Mesothelial cell of epicardium (in vitro differentiated cells): ENCODE results near the gene KRT12. TPM values are rescaled to one million over a fixed set of nuclear protein-coding genes. Genes with fewer than 3 reads are reported as not detected.

Experiments used
- DNase-seq, 2 experiments: peaks; one replicate each; pipeline ENCODE4 v3.0.0; 2021; ENCODE audit warnings: low spot score in 2 of 2; ENCODE audit not compliant: unreplicated experiment in 2 of 2
- H3K27ac Mint-ChIP-seq: 2 replicates; pipeline ENCODE4 v1.8.0; 2021; ENCODE audit warnings: mixed read lengths
- H3K27me3 Mint-ChIP-seq: 2 replicates; pipeline ENCODE4 v1.8.0; 2021; ENCODE audit warnings: low read depth, mixed read lengths
- H3K36me3 Mint-ChIP-seq: 2 replicates; pipeline ENCODE4 v1.8.0; 2021; ENCODE audit warnings: mixed read lengths
- H3K4me1 Mint-ChIP-seq: 2 replicates; pipeline ENCODE4 v1.8.0; 2021; ENCODE audit warnings: mixed read lengths
- H3K4me3 Mint-ChIP-seq: 2 replicates; pipeline ENCODE4 v1.8.0; 2021; ENCODE audit warnings: mild to moderate bottlenecking, moderate library complexity, mixed read lengths
- H3K9me3 Mint-ChIP-seq: 2 replicates; pipeline ENCODE4 v1.8.0; 2021; ENCODE audit warnings: mixed read lengths
- total RNA-seq: library from RNA; stranded (reverse); gene quantifications from 3 replicates; pipeline ENCODE4 v1.2.1, GENCODE V29; 2021
- TF ChIP-seq, protein P1 (sequence below): fragments of 200-600 bp; sonication (generic); IDR thresholded peaks from one replicate; pipeline ENCODE4 v1.5.0; 2021; ENCODE audit warnings: antibody characterized with exemption; ENCODE audit not compliant: unreplicated experiment

Gene KRT12
- total RNA-seq, 1 donor from 2014 or later: not detected

DNA sequence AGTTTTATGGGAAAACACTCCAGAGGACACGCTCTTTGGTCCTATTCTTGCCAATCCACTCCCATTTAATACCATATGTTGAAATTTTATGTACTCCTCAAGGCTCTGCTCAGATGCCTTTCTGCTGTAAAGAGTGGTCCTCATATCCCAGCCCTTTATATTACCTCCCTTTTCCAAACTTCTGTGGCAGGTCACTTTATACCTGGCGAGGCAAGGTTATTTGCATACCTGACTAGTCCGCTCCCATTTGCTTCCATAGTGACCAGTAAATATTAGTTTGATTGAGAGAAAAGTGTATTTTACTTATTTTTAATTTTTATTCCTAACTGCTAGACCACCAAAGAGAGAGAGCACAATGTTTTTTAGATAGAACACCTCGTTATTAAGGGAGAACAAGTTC is 17.3 kb downstream of the KRT12 start:
- Mint-ChIP-seq H3K4me1 (peaks cover 11% of the 10 kb centered on the region), H3K36me3 (no peaks in the 10 kb centered on the region), H3K27me3 (peaks cover 13% of the 10 kb centered on the region), H3K27ac (no peak overlapping the region), H3K9me3 (no peaks in the 10 kb centered on the region), H3K4me3 (no peak overlapping the region)
- DNase-seq: no peak
- TF ChIP-seq, protein P1, sequence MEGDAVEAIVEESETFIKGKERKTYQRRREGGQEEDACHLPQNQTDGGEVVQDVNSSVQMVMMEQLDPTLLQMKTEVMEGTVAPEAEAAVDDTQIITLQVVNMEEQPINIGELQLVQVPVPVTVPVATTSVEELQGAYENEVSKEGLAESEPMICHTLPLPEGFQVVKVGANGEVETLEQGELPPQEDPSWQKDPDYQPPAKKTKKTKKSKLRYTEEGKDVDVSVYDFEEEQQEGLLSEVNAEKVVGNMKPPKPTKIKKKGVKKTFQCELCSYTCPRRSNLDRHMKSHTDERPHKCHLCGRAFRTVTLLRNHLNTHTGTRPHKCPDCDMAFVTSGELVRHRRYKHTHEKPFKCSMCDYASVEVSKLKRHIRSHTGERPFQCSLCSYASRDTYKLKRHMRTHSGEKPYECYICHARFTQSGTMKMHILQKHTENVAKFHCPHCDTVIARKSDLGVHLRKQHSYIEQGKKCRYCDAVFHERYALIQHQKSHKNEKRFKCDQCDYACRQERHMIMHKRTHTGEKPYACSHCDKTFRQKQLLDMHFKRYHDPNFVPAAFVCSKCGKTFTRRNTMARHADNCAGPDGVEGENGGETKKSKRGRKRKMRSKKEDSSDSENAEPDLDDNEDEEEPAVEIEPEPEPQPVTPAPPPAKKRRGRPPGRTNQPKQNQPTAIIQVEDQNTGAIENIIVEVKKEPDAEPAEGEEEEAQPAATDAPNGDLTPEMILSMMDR: no peak

DNA sequence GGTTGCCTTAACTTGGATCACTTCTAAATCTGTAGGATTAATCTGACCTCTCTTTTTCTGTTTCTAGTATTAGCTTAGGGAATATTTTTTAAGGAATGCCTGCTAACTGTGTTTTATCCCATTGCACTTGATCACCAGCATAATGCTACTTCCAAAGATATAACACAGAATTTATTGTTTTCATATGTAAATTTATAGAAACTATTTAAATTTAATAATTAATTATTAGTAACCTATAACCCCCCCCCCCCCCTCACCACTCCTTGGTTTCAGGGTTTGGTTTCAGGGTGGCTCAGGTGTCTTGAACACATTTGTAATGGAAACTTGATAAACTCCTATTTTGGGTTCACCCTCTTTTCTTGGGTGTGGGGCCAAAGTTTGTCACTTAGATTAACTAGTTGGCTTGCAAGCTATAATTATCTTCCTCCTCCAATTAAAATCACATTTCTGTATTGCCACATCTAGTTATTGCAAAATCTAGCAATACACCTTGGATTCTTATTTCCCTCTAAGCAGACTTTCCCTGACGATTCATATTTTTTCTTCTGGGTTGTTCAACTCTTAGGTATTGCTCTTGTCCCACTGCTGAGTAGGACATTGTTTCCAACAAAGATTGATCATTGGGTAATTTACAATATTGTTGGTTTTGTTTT is 18.3 kb downstream of the KRT12 start:
- DNase-seq: no peak
- Mint-ChIP-seq H3K9me3 (no peaks in the 10 kb centered on the region), H3K27me3 (peaks cover 20% of the 10 kb centered on the region), H3K4me3 (no peak overlapping the region), H3K4me1 (peaks cover 6% of the 10 kb centered on the region), H3K36me3 (no peaks in the 10 kb centered on the region), H3K27ac (no peak overlapping the region)
- TF ChIP-seq, protein P1: no peak

DNA sequence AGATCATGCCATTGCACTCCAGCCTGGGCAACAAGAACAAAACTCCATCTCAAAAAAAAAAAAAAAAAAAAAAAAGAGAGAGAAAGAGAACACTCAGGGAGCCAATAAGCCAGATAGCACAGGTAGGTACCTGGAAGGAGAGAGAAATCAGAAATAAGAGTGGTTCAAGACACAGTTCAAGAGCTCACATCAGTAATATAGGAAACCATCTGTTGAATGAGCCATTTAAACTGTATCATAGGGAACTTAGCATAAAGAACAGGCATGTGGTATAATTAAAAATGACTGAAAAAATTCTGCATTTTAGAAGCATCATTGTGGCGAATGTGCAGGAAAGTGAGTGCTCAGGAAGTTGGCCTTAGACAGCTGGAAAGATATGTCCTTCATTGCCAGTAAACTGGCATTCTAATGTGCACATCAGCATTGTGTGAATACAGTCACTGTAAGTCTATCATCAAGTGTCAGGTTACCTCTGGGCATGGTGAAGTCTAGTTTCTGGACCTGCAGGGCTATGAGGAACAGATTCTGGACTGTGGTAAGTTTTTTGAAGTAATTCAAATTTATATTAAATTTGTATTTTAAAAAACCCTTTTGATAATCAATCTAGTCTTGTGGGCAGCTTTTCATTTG is 20.4 kb downstream of the KRT12 start:
- TF ChIP-seq, protein P1: no peak
- Mint-ChIP-seq H3K27me3 (peaks cover 30% of the 10 kb centered on the region), H3K27ac (no peak overlapping the region), H3K36me3 (no peaks in the 10 kb centered on the region), H3K4me3 (no peak overlapping the region), H3K4me1 (peaks cover 2% of the 10 kb centered on the region), H3K9me3 (no peaks in the 10 kb centered on the region)
- no peak for DNase-seq

DNA sequence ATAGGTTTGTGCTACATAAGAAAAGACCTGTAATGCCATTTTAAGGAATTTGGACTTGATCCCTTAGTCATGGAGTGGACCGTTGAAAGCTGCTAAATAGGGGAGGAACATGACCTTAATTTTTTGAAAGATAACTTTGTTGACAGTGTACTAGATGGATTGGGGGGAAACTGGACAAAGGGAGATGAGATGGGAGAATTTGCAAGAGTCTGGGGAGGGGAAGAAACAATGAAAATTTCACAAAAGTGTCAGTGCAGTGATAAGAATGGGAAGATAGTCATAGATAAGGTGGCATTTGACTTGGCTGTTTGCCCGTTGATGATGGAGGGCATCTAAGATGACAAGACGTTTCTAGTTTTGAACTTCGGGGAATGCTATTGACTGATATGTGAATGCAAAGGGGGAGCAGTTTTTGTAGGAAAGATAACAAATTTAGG is 22.3 kb downstream of the KRT12 start:
- H3K36me3 Mint-ChIP-seq: no peaks in the 10 kb centered on the region
- H3K9me3 Mint-ChIP-seq: no peaks in the 10 kb centered on the region
- DNase-seq: no peak
- peaks cover 6% of the 10 kb centered on the region for H3K4me1 Mint-ChIP-seq
- TF ChIP-seq, protein P1: no peak
- H3K27ac Mint-ChIP-seq: no peak overlapping the region
- H3K4me3 Mint-ChIP-seq: no peak overlapping the region
- H3K27me3 Mint-ChIP-seq: peaks cover 44% of the 10 kb centered on the region

DNA sequence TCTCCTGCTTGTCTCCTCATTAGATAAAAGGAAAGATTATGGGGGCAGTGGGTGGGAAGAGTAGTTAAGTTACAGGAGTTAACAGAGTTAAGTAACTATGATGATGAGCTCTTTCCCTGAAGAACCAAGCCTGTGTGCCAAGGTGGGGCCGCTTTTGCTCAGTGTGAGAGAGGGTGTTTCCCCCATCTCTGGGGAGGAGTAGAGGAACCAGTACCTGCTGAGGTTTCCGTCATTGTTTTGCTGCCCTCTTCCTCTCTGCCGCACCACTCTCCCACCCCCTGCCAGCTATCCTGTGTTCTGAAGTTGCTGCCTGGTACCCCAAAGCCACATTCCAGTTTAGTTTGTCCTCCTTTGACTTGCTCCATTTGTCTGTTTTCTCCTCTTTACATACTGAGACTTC is 23.8 kb downstream of the KRT12 start:
- TF ChIP-seq, protein P1: no peak
- Mint-ChIP-seq H3K27me3 (peaks cover 47% of the 10 kb centered on the region), H3K4me3 (no peak overlapping the region), H3K36me3 (no peaks in the 10 kb centered on the region), H3K4me1 (peaks cover 5% of the 10 kb centered on the region), H3K9me3 (no peaks in the 10 kb centered on the region), H3K27ac (no peak overlapping the region)
- DNase-seq: no peak
